ENCODE data around the gene MLPH.

DNA sequence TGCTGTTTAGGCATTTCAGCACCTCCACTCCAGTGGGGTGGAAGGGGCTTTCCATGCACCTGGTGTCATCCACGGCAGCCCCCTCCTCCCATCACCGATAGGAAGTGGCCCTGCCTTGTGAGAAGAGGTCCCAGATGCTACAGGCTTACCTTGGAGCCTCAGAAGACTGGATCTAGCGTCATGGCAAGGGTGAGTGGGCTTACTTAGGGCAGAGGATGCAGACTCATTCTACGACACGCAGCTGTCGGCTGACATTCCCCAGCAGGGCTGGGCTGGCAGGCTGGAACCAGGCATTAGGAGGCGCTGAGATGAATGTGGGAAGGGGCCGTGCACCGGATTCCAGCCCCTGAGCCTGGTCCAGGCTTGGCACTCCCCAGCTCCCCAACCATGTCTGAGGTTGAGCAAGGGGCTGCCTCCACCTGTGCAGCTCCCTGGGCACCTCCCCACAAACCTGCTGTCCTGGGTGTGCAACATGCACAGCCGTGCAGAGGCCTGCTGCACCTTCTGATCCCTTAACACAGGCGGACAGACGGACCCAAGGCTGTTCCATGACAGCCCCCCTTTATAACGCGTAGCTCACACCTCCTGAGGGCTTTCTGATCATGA, 77.6 kb downstream of the MLPH start:
- no peak for TF ChIP-seq POLR2A (IDR thresholded peaks at IDR 0.05)
- TF ChIP-seq, protein P1, sequence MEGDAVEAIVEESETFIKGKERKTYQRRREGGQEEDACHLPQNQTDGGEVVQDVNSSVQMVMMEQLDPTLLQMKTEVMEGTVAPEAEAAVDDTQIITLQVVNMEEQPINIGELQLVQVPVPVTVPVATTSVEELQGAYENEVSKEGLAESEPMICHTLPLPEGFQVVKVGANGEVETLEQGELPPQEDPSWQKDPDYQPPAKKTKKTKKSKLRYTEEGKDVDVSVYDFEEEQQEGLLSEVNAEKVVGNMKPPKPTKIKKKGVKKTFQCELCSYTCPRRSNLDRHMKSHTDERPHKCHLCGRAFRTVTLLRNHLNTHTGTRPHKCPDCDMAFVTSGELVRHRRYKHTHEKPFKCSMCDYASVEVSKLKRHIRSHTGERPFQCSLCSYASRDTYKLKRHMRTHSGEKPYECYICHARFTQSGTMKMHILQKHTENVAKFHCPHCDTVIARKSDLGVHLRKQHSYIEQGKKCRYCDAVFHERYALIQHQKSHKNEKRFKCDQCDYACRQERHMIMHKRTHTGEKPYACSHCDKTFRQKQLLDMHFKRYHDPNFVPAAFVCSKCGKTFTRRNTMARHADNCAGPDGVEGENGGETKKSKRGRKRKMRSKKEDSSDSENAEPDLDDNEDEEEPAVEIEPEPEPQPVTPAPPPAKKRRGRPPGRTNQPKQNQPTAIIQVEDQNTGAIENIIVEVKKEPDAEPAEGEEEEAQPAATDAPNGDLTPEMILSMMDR (IDR thresholded peaks at IDR 0.05), result no peak

Measured in lower leg skin (tissue), 3 donors.